ENCODE results near the gene RLBP1.

DNA sequence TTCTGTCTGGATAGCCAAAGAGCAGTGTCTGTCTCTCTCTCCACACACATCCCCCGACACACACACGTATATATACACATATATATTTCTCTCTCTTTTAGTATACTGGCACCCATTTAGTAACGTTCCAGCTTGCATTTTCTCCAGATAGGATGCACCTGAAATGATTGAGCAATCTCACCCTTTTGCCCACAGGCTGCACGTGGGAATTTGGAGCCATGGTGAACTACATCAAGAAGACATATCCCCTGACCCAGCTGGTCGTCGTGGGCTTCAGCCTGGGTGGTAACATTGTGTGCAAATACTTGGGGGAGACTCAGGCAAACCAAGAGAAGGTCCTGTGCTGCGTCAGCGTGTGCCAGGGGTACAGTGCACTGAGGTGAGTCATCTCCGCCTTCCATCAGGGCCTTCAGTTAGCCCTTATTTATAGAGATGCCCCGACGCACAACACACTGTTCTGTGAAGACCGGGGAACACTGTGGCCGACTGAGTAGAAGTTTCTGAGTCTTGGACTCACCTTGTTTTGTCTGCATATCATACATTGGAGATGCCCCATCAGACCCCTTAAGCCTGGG, 45.7 kb downstream of the RLBP1 start:
- TF ChIP-seq WIZ (CRISPR knock-in tag; IDR thresholded peaks at IDR 0.05) = no peak
- TF ChIP-seq, protein P1, sequence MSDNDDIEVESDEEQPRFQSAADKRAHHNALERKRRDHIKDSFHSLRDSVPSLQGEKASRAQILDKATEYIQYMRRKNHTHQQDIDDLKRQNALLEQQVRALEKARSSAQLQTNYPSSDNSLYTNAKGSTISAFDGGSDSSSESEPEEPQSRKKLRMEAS (IDR thresholded peaks at IDR 0.05) = no peak
- TF ChIP-seq POLR2A (IDR thresholded peaks at IDR 0.05; ENCODE audit: insufficient read depth in 1 of 2, low read depth in 2 of 2, low read length in 2 of 2) = no peak
- TF ChIP-seq GTF2F1 (IDR thresholded peaks at IDR 0.05; ENCODE audit: low read length) = no peak
- TF ChIP-seq NBN (conservative IDR thresholded peaks at IDR 0.05) = no peak
- no peak for TF ChIP-seq JUNB (CRISPR knock-in tag; IDR thresholded peaks at IDR 0.05; ENCODE audit: borderline replicate concordance)
- TF ChIP-seq, protein P2, sequence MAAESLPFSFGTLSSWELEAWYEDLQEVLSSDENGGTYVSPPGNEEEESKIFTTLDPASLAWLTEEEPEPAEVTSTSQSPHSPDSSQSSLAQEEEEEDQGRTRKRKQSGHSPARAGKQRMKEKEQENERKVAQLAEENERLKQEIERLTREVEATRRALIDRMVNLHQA (CRISPR knock-in tag; IDR thresholded peaks at IDR 0.05) = no peak
- TF ChIP-seq TCF7L2 (IDR thresholded peaks at IDR 0.05; ENCODE audit: low read depth, low read length) = no peak

All from HepG2 (cell line).